Neural progenitor cell (in vitro differentiated cells): ENCODE measurements around the gene GPM6B. TPM values are rescaled to one million over a fixed set of nuclear protein-coding genes. Genes with fewer than 3 reads are reported as not detected.

Source experiments
- DNase-seq: peaks from one replicate; pipeline ENCODE4 v3.0.0-alpha.2; 2016; ENCODE audit warnings: low spot score
- H2AFZ ChIP-seq: fragments of 200-600 bp; sonication (generic); replicated peaks from 2 replicates; pipeline ENCODE4 v1.6.1; 2016; ENCODE audit warnings: antibody characterized with exemption
- H3F3A ChIP-seq: fragments of 200-600 bp; sonication (generic); 2 replicates; pipeline ENCODE4 v1.6.1; 2016; ENCODE audit warnings: antibody characterized with exemption, low read depth
- H3K27ac ChIP-seq: fragments of 200-600 bp; sonication (generic); 2 replicates; pipeline ENCODE4 v1.5.1; 2016; ENCODE audit warnings: mild to moderate bottlenecking
- H3K27me3 ChIP-seq: fragments of 200-600 bp; sonication (generic); 2 replicates; pipeline ENCODE4 v1.6.1; 2016; ENCODE audit warnings: mild to moderate bottlenecking, moderate library complexity
- H3K36me3 ChIP-seq: fragments of 200-600 bp; sonication (generic); 2 replicates; pipeline ENCODE4 v1.5.1; 2016
- H3K4me1 ChIP-seq: fragments of 200-600 bp; sonication (generic); 2 replicates; pipeline ENCODE4 v1.6.1; 2016; ENCODE audit warnings: mixed run types
- H3K4me2 ChIP-seq: fragments of 200-600 bp; sonication (generic); 2 replicates; pipeline ENCODE4 v1.6.1; 2016
- H3K4me3 ChIP-seq: fragments of 200-600 bp; sonication (generic); 2 replicates; pipeline ENCODE4 v1.5.1; 2016
- H3K79me2 ChIP-seq: fragments of 200-600 bp; sonication (generic); 2 replicates; pipeline ENCODE4 v1.6.1; 2016; ENCODE audit warnings: low read depth
- H3K9ac ChIP-seq: fragments of 200-600 bp; sonication (generic); 2 replicates; pipeline ENCODE4 v1.6.1; 2016
- H3K9me3 ChIP-seq: fragments of 200-600 bp; sonication (generic); 2 replicates; pipeline ENCODE4 v1.5.1; 2016; ENCODE audit warnings: low read depth
- H4K20me1 ChIP-seq: fragments of 200-600 bp; sonication (generic); 2 replicates; pipeline ENCODE4 v1.6.1; 2016; ENCODE audit warnings: low read depth
- H3K27ac Mint-ChIP-seq: 3 replicates; pipeline ENCODE4 v1.8.0; 2021; ENCODE audit warnings: mixed read lengths
- H3K27me3 Mint-ChIP-seq: 2 replicates; pipeline ENCODE4 v1.8.0; 2022; ENCODE audit warnings: low read depth, mild to moderate bottlenecking, inconsistent platforms, moderate library complexity, mixed read lengths; ENCODE audit not compliant: insufficient read depth
- H3K36me3 Mint-ChIP-seq: 3 replicates; pipeline ENCODE4 v1.8.0; 2021; ENCODE audit warnings: mixed read lengths
- H3K4me1 Mint-ChIP-seq: 3 replicates; pipeline ENCODE4 v1.8.0; 2021; ENCODE audit warnings: mixed read lengths
- H3K4me3 Mint-ChIP-seq: 3 replicates; pipeline ENCODE4 v1.8.0; 2021; ENCODE audit warnings: mild to moderate bottlenecking, moderate library complexity, mixed read lengths
- H3K9me3 Mint-ChIP-seq: 3 replicates; pipeline ENCODE4 v1.8.0; 2020; ENCODE audit warnings: mixed read lengths
- EZH2 ChIP-seq: fragments of 200-600 bp; sonication (generic); IDR thresholded peaks from 2 replicates; pipeline ENCODE4 v1.6.1; 2017; ENCODE audit warnings: antibody characterized with exemption, mild to moderate bottlenecking, moderate library complexity
- EZH2phosphoT487 ChIP-seq: fragments of 200-600 bp; sonication (generic); IDR thresholded peaks from 2 replicates; pipeline ENCODE4 v1.6.1; 2017; ENCODE audit warnings: antibody characterized with exemption
- total RNA-seq: library from RNA; depleted of rRNA; stranded (reverse); fragments of >200 nt; gene quantifications from 2 replicates; pipeline ENCODE4 v1.2.3, GENCODE V29; 2015; ENCODE audit warnings: low replicate concordance
- TF ChIP-seq, protein P1 (sequence below): fragments of 200-600 bp; sonication (generic); IDR thresholded peaks from 2 replicates; pipeline ENCODE4 v1.5.1; 2017; ENCODE audit warnings: antibody characterized with exemption, mild to moderate bottlenecking

Gene GPM6B
- total RNA-seq, 1 donor from 2014 or later: 69.2 TPM

DNA sequence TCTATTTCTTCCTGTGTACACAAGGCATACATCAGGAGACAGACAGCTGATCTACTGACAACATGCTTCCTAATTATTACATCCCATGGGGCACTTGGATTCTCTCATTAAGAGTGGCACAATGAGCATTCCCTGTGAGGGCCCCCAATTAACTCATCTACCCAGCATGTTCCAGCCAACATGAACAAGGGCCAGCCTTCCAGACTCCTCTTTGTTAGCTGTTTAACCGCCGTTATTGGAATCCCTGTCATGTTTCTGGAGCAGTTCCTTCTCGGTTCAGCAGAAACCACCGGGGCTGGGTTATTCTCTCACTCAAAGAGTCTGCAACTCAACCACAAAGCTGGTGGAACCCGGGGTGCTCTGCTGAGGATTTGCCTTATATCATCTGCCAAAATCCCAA, 9.9 kb upstream of the GPM6B start:
- Histone ChIP-seq H2AFZ (no peak overlapping the region), H3K9ac (no peak overlapping the region), H3K27me3 (no peaks in the 10 kb centered on the region), H3K4me2 (no peak overlapping the region), H3K36me3 (no peaks in the 10 kb centered on the region), H3K4me3 (no peak overlapping the region), H4K20me1 (no peaks in the 10 kb centered on the region), H3K27ac (no peak overlapping the region), H3K79me2 (no peaks in the 10 kb centered on the region), H3K9me3 (no peaks in the 10 kb centered on the region), H3F3A (no peaks in the 10 kb centered on the region), H3K4me1 (no peaks in the 10 kb centered on the region)
- no peak for DNase-seq
- H3K27me3 Mint-ChIP-seq: peaks cover 7% of the 10 kb centered on the region
- peaks cover 41% of the 10 kb centered on the region for H3K36me3 Mint-ChIP-seq
- peaks cover 17% of the 10 kb centered on the region for H3K9me3 Mint-ChIP-seq
- H3K4me3 Mint-ChIP-seq: no peak overlapping the region
- TF ChIP-seq, protein P1, sequence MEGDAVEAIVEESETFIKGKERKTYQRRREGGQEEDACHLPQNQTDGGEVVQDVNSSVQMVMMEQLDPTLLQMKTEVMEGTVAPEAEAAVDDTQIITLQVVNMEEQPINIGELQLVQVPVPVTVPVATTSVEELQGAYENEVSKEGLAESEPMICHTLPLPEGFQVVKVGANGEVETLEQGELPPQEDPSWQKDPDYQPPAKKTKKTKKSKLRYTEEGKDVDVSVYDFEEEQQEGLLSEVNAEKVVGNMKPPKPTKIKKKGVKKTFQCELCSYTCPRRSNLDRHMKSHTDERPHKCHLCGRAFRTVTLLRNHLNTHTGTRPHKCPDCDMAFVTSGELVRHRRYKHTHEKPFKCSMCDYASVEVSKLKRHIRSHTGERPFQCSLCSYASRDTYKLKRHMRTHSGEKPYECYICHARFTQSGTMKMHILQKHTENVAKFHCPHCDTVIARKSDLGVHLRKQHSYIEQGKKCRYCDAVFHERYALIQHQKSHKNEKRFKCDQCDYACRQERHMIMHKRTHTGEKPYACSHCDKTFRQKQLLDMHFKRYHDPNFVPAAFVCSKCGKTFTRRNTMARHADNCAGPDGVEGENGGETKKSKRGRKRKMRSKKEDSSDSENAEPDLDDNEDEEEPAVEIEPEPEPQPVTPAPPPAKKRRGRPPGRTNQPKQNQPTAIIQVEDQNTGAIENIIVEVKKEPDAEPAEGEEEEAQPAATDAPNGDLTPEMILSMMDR: no peak
- TF ChIP-seq EZH2phosphoT487 (no peak), EZH2 (no peak)
- H3K4me1 Mint-ChIP-seq: peaks cover 9% of the 10 kb centered on the region
- H3K27ac Mint-ChIP-seq: no peak overlapping the region

DNA sequence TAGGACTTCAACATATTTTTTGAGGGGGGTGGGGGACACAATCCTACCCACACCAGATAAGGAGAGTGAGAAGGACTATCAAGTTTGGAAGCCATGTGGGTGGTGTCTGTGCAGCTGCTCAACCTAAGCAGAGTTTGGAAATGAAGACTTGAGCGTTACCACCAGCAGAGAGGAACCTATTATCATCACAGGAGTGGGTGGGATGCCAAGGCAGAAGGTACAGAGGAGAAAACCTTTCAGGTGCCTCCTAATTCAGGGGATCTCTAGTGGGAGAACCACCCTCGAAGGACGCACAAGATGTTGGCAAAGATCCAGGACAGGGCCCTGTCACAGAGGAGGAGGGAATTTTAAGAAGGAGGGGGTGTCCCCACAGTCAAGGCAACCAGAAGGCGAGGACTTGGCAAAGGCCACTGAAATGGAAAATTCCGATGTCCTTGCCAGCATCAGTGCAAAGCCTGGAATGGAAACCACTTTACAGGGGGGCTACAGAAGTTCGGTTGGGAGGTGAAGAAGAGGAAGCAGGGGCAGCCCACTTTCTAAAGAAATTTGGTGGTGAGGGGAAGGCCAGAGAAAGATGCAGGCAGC, 8.4 kb upstream of the GPM6B start:
- Histone ChIP-seq H3K9me3 (no peaks in the 10 kb centered on the region), H3K27ac (no peak overlapping the region), H3K4me1 (no peaks in the 10 kb centered on the region), H3K4me2 (no peak overlapping the region), H3K79me2 (no peaks in the 10 kb centered on the region), H2AFZ (no peak overlapping the region), H3K27me3 (no peaks in the 10 kb centered on the region), H3K4me3 (no peak overlapping the region), H3K9ac (no peak overlapping the region), H4K20me1 (no peaks in the 10 kb centered on the region), H3K36me3 (no peaks in the 10 kb centered on the region), H3F3A (no peaks in the 10 kb centered on the region)
- no peak for TF ChIP-seq EZH2
- Mint-ChIP-seq H3K4me3 (no peak overlapping the region), H3K9me3 (peaks cover 10% of the 10 kb centered on the region), H3K27me3 (peaks cover 6% of the 10 kb centered on the region), H3K4me1 (peaks cover 6% of the 10 kb centered on the region), H3K27ac (no peak overlapping the region), H3K36me3 (peaks cover 39% of the 10 kb centered on the region)
- no peak for DNase-seq

DNA sequence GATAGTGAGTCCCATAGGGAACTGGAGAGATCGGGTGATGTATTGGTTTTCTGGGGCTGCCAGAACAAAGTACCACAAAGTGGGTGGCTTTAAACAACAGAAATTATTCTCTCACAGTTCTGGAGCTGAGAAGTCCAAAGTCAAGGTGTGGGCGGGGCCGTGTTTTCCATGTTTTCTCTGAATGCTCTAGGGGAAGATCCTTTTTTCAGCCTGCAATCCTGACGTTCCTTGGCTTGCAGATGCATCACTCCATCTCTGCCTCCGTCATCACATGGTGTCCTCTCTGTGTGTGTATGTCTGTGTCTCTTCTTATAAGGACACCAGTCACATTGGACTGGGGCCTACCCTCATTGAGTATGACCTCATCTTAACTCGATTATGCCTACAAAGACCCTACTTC, 7.9 kb upstream of the GPM6B start:
- H3K9me3 ChIP-seq: no peaks in the 10 kb centered on the region
- no peak overlapping the region for H2AFZ ChIP-seq
- no peak overlapping the region for H3K4me3 Mint-ChIP-seq
- H3K9ac ChIP-seq: no peak overlapping the region
- H3K27ac Mint-ChIP-seq: no peak overlapping the region
- H3K4me2 ChIP-seq: no peak overlapping the region
- H3F3A ChIP-seq: no peaks in the 10 kb centered on the region
- H3K27me3 ChIP-seq: no peaks in the 10 kb centered on the region
- no peaks in the 10 kb centered on the region for H3K4me1 ChIP-seq
- H4K20me1 ChIP-seq: no peaks in the 10 kb centered on the region
- no peak overlapping the region for H3K27ac ChIP-seq
- TF ChIP-seq, protein P1: no peak
- H3K9me3 Mint-ChIP-seq: peaks cover 10% of the 10 kb centered on the region
- no peaks in the 10 kb centered on the region for H3K79me2 ChIP-seq
- peaks cover 6% of the 10 kb centered on the region for H3K4me1 Mint-ChIP-seq
- no peak overlapping the region for H3K4me3 ChIP-seq
- H3K27me3 Mint-ChIP-seq: peaks cover 7% of the 10 kb centered on the region
- H3K36me3 ChIP-seq: no peaks in the 10 kb centered on the region
- peaks cover 41% of the 10 kb centered on the region for H3K36me3 Mint-ChIP-seq
- no peak for DNase-seq

DNA sequence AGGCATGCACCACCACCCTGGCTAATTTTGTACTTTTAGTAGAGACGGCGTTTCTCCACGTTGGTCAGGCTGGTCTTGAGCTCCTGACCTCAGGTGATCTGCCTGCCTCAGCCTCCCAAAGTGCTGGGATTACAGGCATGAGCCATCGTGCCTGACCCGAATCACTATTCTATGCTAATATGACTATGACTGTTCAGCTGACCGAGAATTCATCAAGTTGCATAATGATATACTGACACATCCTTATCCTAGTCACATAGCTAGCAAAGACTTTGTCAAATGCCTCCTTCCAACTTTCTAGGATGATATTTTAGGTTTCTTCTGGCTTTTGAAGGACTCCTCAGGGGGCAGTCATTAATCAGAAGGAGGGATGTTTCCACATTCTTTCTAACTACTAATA, 4.8 kb upstream of the GPM6B start:
- no peaks in the 10 kb centered on the region for H3K9me3 ChIP-seq
- peaks cover 14% of the 10 kb centered on the region for H3K4me1 ChIP-seq
- DNase-seq: no peak
- no peak overlapping the region for H3K9ac ChIP-seq
- H3K4me2 ChIP-seq: no peak overlapping the region
- peaks cover 32% of the 10 kb centered on the region for H3K36me3 Mint-ChIP-seq
- H3K4me1 Mint-ChIP-seq: no peaks in the 10 kb centered on the region
- H4K20me1 ChIP-seq: no peaks in the 10 kb centered on the region
- H3K27me3 ChIP-seq: no peaks in the 10 kb centered on the region
- H2AFZ ChIP-seq: no peak overlapping the region
- H3K4me3 Mint-ChIP-seq: no peak overlapping the region
- no peak overlapping the region for H3K4me3 ChIP-seq
- H3F3A ChIP-seq: peaks cover 8% of the 10 kb centered on the region
- no peak overlapping the region for H3K27ac ChIP-seq
- no peaks in the 10 kb centered on the region for H3K79me2 ChIP-seq
- H3K27ac Mint-ChIP-seq: no peak overlapping the region
- H3K27me3 Mint-ChIP-seq: peaks cover 5% of the 10 kb centered on the region
- H3K9me3 Mint-ChIP-seq: peaks cover 3% of the 10 kb centered on the region
- H3K36me3 ChIP-seq: no peaks in the 10 kb centered on the region
- TF ChIP-seq, protein P1: no peak
- TF ChIP-seq EZH2phosphoT487 (no peak), EZH2 (no peak)
